HL-60/S4 treated with retinoic acid at 250 ng/mL for 4 days and 3 days (cell line): ENCODE measurements around the gene RAC2.

Experiments used
- in situ Hi-C: fragments of 300-500 bp; cut with MboI; formaldehyde crosslinking; loops from 2 replicates; pipeline ENCODE4 v1.7.0; 2022; ENCODE audit warnings: low sequenced_read_pairs

The RAC2 gene

GRCh38 chr22:37244114-37244921, at the start of gene RAC2:
TSS of gene RAC2 (minus strand) at chr22:37244269. CDS start at chr22:37244148, 121 bp downstream.
- in situ Hi-C loops: no loop called here

DNA sequence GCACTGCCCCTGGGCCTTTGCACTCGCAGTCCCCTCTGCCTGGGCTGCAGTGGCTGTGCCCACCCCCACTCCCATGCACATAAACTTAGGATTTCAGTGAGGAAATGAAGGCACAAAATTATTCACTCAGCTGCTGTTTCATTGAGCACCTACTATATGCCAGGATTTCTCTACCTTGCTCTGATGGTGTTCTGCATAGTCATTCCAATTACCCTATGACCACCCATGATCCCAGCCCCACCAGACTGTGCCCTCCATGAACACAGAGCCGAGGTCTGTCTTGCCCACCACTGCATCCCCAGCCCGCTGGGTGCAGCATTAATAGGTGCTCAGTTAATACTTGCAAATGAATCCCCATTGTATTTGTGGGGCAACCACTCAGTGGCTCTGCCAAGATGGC, 49.1 kb upstream of the RAC2 start:
- in situ Hi-C loops: no loop called here

GRCh38 chr22:37292641-37293040, 48.6 kb upstream of the RAC2 start:
- in situ Hi-C loops: no loop called here

- in situ Hi-C loops: no loop called here
Observed at GRCh38 chr22:37291559-37292298, 47.7 kb upstream of the RAC2 start.

DNA sequence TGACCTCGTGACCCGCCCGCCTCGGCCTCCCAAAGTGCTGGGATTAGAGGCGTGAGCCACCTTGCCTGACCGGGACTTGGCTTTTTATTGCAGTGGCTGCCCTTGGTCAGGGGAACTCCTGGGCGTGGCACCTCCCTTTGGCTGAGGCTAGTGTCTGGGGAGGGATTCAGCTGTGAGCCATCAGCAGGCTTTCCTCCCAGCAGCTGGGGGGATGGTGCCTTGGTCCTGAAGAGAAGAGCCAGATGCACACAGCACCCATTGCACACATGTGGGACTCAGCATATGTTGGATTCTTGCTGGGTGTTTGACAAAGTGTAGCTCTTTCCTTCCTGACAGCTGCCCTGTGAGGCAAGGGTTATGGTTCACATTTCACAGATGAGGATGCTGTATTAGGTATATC, 46.7 kb upstream of the RAC2 start:
- in situ Hi-C loops: no loop called here

- in situ Hi-C loops: no loop called here
Observed at GRCh38 chr22:37289156-37289735, 45.2 kb upstream of the RAC2 start.

- in situ Hi-C loops: no loop called here
Observed at GRCh38 chr22:37288521-37288920, 44.5 kb upstream of the RAC2 start.

DNA sequence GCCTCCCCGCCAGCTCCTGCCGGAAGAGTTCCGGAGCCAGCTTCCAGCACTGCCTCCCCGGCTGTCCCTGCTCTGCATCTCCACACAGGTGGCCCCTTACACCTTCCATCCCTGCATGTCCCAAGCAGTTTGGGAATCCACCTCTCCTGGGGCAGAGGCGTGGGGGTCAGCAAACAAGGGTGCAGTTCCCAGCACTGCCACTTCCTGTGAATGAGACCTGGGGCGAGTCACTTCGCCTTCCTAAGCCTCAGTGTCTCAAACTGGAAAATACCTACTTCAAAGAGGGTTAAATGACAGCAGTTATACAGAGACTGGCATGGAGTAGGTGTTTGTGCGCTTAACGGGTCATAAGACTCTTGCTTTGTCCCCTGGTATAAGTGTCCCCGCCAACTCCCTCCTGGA, 43.5 kb upstream of the RAC2 start:
- in situ Hi-C loops: no loop called here

DNA sequence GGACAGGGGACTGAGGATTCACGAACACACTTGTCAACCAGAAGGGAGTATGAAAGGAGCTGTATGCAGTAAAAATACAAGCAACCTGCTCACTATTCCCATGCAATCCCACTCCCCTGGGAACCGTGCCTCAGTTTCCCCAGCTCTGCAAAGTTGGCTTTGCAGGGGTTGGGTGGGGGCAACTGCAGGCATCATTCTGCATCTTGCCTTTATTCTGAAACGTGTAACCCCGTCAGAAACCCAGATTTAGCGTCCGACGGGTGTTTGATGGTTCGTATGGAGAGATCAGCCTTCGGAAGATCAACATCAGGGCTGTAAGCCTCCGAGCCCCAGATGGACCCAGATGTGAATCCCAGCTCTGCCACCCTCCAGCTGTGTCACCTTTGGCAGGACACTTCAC, 41.9 kb upstream of the RAC2 start:
- in situ Hi-C loops: no loop called here

DNA sequence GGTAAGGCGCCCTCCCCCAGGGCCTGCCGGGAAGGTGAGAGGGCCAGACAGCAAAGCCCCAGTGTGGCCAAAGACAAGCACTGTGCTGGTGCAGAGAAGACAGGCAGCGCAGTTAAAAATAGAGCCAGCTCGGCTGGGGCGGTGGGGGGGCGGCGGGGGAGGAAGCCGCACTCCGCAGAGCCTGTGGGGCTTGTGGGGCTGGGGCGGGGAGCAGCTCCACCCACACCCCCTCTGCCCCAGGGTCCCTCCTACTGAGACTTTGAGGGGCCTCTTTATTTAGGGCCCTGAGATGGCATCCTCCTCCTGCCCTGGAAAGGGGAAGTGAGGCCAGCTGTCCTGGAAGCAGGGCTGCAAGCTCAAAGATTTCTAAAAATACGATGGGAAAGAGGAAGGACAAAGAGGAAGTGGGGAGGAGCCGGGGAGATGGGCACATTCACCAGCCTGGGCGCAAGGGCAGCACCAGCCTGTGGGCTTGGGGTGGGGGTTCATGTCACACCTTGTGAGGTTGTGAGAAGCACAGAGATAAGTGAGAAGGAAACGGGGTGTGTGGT, 40.8 kb upstream of the RAC2 start:
- in situ Hi-C loops: no loop called here

DNA sequence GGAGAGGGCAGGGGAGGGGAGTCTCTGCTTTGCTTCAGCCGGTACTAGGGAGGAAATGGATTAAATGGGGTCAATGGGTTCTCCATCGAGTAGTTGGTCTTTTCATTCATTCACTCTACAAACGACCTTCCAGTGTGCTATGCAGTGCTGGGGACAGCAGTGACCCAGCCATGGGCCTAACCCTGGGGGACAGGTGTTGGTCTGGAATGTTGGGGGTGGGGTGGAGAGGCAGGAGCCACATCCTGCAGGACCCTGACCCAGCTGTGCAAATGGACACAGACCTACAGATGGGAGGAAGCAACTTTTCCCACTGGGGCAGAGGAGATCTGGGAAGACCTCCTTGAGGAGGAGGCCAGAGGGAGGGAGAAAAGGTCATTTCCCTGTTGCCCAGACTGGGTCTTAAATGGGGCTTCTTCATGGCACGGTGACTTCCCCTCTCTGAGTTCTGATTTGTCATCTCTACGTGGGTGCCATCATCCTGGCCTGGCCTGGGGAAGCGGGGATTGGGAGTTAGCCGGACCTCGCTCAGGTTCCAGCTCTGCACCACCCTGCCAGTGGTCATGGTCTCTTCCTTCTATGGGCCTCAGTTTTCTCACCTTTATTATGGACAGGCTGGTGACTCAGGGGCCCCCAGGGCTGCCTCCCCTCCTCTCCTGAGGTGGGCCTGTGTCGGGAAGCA, 40.2 kb upstream of the RAC2 start:
- in situ Hi-C loops: no loop called here

- in situ Hi-C loops: no loop called here
Observed at GRCh38 chr22:37283393-37283937, 39.4 kb upstream of the RAC2 start.

DNA sequence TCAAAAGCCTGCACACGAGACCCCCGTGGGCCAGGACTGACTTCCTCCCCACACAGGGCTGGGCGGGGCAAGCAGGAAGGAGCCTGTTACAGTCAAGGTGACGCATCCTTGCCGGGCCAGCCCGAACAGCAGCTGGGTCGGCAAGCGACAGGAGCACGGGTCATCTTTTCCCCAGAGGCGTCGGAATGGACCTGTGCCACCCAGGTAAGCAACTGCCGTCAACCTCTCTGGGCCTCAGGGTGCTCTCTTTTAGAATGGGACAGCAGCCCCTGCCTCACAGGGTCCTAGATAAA, 38.3 kb upstream of the RAC2 start, which contains the start of gene CYTH4:
Gene CYTH4 (plus strand): TSS at position 124 of the 293 bp plus-strand sequence. CDS start 62 bp downstream, at position 186.
- in situ Hi-C loops: no loop called here

GRCh38 chr22:37281646-37282384, 37.7 kb upstream of the RAC2 start:
- in situ Hi-C loops: no loop called here

GRCh38 chr22:37281195-37281594, 37.1 kb upstream of the RAC2 start:
- in situ Hi-C loops: no loop called here

DNA sequence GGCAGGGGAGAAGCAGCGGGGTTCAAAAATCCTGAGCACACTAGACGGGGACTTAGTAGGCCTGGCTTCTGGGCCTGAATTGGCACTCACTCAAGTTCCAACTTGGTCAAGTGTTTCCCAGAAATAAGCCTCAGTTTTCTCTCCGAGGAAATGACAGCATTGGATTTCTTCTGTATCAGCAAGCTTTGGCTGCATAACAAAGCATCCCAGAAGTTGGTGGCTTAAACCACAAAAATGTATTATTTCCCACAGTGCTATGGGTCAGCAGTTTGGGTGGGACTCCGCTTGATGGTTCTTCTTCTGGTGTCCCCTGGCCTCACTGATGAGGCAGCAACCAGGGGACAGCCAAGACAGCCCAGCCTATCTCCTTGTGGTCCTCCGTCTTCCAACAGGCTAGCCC, 36.6 kb upstream of the RAC2 start:
- in situ Hi-C loops: no loop called here

GRCh38 chr22:37279331-37280181, 35.5 kb upstream of the RAC2 start:
- in situ Hi-C loops: no loop called here

- in situ Hi-C loops: no loop called here
Observed at GRCh38 chr22:37278261-37278660, 34.2 kb upstream of the RAC2 start.

GRCh38 chr22:37277384-37277783, 33.3 kb upstream of the RAC2 start:
- in situ Hi-C loops: no loop called here
